Stimulated activated CD4-positive, alpha-beta T cell treated with anti-CD3 and anti-CD28 coated beads, Interleukin-4, amount 100 ng/mL, for 48 hours (primary cell): Measurements from ENCODE around the gene SNX17.
"Not testable (repeated sequence)": the region's sequence is repeated elsewhere in the genome, so short reads cannot be mapped to it uniquely, and the experiment has no call there.

Source experiments
- DNase-seq, 2 donors: peaks; one replicate each; pipeline ENCODE4 v3.0.0-alpha.2; 2020; ENCODE audit warnings: low read depth in 2 of 2

Gene SNX17

DNA sequence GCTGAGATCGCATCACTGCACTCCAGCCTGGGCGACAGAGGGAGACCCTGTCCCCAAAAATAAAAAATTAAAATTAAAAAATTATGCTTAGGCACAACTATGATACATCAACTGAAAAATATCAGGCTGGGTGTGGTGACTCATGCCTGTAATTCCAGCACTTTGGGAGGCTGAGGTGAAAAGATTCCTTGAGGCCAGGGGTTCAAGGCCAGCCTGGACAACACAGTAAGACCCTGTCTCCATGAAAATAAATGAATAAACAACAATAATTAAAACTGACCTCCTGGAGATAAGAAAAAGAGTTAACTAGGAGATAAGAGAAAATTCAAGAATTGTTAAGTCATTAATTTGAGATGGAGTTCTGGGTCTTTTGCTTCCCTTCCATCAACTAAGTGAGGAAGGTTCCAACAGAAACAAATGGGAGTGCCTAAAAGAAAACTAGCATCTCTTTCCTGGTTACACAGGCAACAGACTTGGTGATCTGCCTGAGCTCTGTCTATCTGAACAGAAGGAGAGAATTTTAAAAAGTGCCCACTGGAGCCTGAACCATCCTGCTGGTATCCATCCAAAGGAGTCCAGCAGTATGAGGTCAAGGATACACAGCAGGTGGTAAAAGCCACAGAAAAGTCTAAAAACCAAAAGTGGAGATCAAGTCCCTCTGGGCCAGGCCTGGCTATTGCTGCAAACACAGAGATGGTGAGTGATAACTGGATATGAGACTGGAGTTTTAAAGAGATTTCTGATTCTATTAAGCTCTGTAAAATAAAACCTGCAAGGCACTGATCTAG lies 30.1 kb downstream of the SNX17 start:
- DNase-seq: no peak

DNA sequence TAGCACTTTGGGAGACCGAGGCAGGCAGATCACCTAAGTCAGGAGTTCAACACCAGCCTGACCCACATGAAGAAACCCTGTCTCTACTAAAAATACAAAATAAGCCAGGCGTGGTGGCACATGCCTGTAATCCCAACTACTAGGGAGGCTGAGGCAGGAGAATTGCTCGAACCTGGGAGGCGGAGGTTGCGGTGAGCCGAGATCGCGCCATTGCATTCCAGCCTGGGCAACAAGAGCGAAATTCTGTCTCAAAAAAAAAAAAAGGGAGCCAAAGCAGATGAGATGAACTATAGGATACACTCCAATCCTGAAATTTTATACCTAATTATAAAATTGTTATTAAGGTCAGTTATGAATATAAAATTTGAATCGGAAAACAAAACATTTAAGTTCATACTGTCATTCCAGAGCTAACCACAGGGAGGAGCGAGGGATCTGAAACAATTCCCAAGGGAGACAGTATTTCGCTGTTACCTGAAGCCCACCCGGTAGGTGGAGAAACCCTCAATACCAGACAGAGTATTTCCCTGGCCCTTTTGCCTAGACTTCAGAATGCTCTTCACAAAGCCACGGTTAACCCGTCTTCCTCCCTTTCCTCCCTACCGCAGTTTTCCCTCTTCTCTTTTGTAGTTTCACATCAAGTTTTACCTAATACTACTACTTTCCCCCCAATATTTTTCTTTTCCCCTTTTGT lies 37.5 kb downstream of the SNX17 start:
- DNase-seq: no peak

DNA sequence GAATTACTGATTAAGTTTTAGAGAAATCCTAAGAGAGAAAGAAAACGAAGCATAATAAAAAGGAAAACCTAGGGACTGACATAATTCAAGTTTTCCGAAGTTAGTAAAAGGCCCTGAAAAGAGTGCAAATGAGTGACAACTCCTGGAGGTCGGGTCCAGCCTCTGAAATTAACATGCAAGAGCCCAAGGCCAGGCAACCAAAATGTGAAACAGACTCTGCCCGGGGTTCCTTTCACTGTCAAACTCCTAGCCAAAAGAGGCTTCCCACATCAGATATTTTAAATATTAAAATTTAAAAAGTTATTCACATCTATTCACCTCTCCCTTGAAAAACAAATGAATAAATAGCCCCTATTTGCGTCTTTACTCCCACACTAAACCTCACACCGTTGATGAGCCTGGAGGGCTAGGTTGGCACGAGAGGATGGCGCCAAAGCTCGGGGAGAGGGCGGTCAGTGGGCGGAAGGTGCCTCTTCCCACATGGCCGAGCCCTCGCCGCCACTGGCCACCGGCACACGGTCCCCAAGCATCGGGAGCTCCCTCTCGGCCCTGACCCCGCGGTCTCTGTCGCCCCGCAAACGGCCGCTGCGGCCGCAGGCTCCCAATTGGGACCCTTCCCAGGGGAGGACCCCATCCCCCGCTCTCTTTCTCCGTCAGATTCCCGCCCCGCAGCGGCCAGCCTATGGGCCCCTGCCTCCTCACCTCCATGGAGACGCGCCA lies 38.3 kb downstream of the SNX17 start:
- peak in 1 of 2 donors; percentile 5 for DNase-seq

DNA sequence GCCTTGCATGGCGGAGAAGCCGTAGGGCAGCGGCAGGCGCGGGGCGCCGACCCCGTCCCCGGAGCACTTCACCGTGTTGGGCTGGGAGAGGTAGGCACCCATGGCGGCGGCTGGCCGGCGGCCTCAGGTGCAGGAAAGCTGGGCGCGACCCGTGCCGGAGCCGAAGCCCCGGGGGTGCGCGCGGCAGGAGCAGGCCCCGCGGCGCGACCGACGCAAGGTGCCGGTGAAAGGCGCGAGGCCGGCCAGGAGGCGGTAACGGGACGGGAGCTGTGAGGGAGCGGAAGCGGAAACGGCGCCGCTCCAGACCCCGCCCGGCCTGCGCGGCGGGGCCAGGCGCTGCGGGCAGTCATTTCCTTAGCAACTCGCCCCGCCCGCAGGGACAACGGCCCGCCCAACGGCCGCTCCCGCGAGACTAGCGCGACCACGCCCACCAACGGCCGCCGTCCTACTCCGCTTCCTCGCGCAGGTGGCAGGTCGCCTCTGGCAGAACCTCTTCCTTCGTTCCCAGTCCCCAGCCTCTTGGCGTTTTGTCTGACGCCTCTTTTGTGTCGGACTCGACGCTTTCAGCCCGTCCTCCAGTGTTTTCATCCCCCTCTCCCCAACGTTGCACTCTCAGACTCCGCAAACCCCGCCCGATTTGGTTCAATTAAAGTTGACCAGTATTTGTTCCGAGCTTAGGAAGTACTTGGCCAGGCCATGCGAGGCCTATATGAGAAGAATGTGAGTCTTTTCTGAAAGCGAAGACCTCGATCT lies 39.1 kb downstream of the SNX17 start, which contains the start of gene PPM1G:
TSS of gene PPM1G (minus strand) at position 271 of the 753 bp plus-strand sequence. CDS start at position 102, 169 bp downstream.
- DNase-seq: peak; percentile 96 to 97

DNA sequence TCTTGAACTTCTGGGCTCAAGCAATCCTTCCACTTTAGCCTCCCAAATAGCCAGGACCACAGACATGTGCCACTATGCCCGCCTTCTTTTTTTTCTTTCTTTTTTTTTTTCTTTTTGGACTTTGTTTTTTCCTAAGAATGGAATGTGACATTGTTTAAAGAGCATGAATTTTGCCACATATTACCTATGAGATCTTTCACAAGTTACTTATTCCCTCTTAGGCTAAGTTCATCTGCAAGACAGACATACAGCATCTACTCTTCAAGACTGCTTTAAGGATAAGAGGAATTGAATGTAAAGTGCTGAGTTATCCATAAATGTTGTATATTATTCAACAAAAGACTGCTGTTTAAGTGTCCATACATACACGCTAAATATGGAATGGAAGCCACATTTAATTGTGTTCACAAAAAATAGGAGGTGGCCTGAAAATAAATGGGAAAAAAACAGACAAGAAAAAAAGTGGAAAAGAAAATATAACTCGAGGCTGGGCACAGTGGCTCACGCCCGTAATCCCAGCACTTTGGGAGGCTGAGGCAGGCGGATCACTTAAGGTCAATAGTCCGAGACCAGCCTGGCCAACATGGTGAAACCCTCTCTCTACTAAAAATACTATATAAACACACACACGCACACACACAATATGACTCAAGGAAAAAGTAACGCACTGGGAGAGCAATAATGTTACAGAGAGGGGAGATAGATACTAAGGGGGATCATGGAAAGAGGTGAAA lies 42.2 kb downstream of the SNX17 start:
- no peak for DNase-seq

DNA sequence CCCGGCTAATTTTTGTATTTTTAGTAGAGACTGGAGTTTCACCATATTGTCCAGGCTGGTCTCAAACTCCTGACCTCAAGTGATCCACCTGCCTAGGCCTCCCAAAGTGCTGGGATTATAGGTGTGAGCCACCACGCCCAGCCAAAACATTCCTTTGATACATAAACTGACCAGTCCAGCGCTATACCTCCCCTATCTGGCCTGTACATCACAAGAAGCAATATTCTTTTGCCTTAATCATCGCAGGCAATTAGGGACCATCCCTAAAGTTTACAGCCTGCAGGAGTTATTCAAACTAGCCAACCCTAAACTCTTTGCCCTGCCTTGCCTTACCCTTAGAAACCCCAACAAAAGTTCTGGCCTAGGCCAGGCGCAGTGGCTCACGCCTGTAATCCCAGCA lies 45.7 kb downstream of the SNX17 start:
- DNase-seq: no peak

DNA sequence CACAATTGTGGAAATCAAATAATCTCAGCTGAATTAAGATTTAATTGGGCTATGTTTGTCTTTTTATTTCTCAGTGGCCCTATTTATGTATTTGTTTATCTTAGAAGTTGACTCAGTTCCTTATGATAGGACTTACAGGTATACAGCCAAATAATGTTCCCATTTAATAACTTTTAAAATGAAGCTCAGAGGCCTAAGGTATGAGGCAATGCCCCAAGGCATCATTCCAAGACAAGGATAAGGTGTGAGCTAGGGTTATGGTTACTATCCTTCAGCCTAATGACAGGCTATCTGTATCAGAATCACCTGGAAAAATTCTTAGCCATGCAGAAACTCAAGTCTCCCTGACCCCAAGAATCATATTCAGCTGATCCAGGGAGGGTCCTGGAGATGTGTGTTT lies 50.6 kb downstream of the SNX17 start:
- no peak for DNase-seq

DNA sequence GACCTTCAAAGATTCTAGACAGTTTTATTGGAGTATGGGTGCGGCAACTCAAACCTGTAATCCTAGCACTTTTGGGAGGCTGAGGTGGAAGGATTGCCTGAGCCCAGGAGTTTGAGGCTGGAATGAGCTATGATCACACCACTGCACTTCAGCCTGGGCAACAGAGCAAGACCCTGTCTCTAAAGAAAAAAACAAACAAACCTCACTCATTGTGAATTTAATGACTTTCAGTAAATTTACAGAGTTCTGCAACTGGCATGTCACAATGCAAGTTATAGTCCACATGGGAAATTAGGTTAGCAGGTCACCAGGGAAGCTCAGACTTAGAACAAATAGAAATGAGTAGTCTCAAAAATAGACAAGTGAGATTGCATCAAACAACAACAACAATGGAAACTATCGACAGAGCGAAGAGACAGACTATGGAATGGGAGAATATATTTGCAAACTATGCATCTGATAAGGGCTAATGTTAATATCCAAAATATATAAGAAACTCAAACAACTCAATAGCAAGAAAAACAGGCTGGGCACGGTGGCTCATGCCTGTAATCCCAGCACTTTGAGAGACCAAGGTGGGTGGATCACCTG lies 51.3 kb downstream of the SNX17 start:
- no peak for DNase-seq

DNA sequence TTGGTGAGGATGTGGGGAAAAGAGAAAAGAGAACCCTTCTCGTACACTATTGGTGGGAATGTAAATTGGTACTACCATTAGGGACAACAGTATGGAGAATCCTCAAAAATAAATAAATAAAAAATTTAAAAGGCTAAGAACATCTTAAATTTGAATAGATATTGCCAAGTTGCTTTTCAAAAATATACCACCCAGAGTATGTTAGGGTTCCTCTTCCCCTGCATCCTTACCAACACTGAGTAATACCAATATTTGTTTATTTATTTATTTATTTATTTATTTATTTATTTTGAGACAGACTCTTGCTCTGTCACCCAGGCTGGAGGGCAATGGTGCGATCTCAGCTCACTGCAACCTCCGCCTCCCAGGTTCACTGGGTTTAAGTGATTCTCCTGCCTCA lies 52.5 kb downstream of the SNX17 start:
- DNase-seq: no peak

DNA sequence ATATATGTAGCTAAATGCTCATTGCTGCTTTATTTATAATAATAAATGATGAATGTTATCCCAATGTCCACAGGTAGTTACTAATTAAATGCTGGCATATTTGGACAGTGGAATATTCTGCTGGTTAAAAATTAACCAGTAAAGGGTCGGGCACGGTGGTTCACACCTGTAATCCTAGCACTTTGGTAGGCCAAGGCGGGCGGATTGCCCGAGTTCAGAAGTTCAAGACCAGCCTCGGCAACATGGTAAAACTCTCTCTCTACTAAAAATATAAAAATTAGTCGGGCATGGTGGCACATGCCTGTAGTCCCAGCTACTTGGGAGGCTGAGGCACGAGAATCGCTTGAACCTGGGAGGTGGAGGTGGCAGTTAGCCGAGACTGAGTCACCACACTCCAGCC lies 54.6 kb downstream of the SNX17 start:
- not testable (repeated sequence) for DNase-seq
